Hair follicular keratinocyte (primary cell): ENCODE data around the gene SNTB2. TPM values are rescaled to one million over a fixed set of nuclear protein-coding genes. Genes with fewer than 3 reads are reported as not detected.

Experiments
- total RNA-seq: library from RNA; depleted of rRNA; stranded (reverse); fragments of >200 nt; gene quantifications from 2 replicates; pipeline ENCODE4 v1.2.3, GENCODE V29; 2015

SNTB2 gene
- 19.3 and 24.6 TPM in 2 replicates for total RNA-seq

GRCh38 chr16:69186642-69187445 is at the start of gene SNTB2:
Gene SNTB2, plus strand, starts transcription at chr16:69187164. Its CDS starts 3 bp downstream, at chr16:69187167.

DNA sequence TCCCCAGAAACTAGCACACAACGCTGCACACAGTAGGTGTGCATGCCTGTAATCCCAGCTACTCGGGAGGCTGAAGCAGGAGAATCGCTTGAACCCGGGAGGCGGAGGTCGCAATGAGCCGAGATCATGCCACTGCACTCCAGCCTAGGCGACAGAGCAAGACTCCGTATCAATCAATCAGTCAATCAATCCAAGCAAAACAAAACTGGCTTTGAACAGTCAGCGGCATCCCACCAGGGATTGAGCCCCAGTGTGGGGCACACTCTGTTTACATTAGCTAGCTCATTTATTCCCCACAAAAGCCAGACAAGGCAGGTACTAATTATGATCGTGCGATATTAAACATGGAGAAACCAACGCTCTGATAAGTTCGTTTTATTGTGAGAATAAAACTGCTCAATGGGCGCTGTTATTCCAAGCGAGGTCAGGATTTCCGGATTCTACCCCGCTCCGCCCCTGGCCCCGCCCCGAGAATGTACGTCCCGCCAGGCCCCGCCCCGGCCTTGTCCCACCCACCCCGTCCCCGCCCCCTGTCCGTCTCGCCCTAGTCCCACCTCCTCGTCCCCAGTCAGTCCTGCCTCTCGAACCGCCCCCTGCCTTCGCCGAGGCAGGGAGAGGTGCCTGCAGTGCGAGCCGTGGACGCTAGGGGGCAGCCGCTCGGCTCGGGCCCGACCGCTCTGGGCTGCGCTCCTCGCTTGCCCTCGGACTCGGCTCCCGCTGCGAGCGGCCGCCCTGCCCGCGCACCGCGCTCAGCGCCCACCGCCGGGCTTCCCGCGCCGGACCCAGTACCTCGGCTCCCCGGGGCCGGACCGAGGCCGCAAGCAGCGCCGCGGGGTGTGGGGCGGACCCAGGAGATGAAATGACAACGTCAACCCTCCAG is 123.9 kb downstream of the SNTB2 start, which contains the start of gene VPS4A:
TSS of gene VPS4A (plus strand) at position 698 of the 880 bp plus-strand sequence. CDS start at position 860, 162 bp downstream.

DNA sequence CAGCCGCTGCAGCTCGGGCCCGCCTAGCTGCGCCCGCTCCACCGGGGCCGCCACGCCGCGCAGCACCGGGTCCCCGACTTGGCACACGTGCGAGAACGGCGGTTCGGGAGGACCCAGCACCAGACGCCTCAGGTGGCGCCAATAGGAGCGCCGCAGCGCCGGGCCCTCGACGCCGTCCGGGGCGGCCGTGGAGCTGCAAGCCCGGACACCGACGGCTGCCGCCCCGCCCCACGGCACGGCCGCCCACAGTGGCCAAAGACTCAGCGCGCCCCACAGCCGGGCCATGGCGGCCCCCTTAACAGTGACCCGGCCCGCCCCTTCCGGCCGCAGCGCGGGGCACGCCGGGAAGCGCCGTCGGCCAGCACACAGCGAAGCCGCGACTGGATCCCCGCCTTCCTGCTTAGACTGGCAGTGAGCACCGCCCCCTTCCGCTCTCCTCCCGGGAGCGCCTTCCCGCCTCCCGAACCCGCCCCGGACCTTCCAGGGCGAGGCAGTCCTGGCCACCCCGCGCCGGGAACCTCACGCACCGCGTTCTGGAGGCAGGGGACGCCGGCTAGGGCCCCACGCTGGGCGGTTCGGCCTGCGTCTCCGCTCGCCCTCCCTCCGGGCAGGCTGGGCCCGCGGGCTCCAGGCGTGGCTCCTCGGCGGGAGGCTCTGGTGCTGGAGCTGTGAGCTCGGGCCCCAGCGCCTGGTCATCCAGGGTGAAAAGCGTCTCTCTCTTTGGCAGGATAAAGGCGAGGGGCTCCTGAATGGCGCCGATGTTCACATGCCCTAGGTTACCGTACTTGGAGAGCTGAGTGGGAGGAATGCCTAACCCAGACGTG is 143.5 kb downstream of the SNTB2 start, which contains the start of gene PDF:
TSS of gene PDF (minus strand) at position 303 of the 824 bp plus-strand sequence. CDS start at position 285, 18 bp downstream.

GRCh38 chr16:69339289-69340094 is 152.5 kb downstream of the SNTB2 start, which contains the start of the genes COG8 and NIP7:
Gene COG8, minus strand, starts transcription at chr16:69339564. Its CDS starts 12 bp downstream, at chr16:69339552.
Gene NIP7, plus strand, starts transcription at chr16:69339772. Its CDS starts 58 bp downstream, at chr16:69339830.

GRCh38 chr16:69351309-69352027 is 164.5 kb downstream of the SNTB2 start, which contains the start of gene TMED6:
Gene TMED6, minus strand, starts transcription at chr16:69351786. Its CDS starts 33 bp downstream, at chr16:69351753.

Other genes starting within 250 kb of the SNTB2 start
- 58.4 and 75.7 TPM in 2 replicates for gene HAS3, start 81.5 kb upstream of the SNTB2 start, total RNA-seq
- gene CHTF8, start 54.6 kb upstream of the SNTB2 start, total RNA-seq = 53.3 and 61.4 TPM in 2 replicates
- 16.6 and 36.1 TPM in 2 replicates for gene UTP4, start 54.5 kb upstream of the SNTB2 start, total RNA-seq
- 41.7 and 42.4 TPM in 2 replicates for gene VPS4A, start 124.2 kb downstream of the SNTB2 start, total RNA-seq
- gene PDF, start 143.4 kb downstream of the SNTB2 start, total RNA-seq = 21.2 and 34.5 TPM in 2 replicates
- gene COG8, start 152.4 kb downstream of the SNTB2 start, total RNA-seq = 30.9 and 32.8 TPM in 2 replicates
- gene NIP7, start 152.6 kb downstream of the SNTB2 start, total RNA-seq = 29.1 and 40.4 TPM in 2 replicates
- not detected in 2 replicates for gene TMED6, start 164.6 kb downstream of the SNTB2 start, total RNA-seq
- 8.7 and 10.9 TPM in 2 replicates for gene TERF2, start 198.8 kb downstream of the SNTB2 start, total RNA-seq
- 46.6 and 56.3 TPM in 2 replicates for gene CYB5B, start 237.5 kb downstream of the SNTB2 start, total RNA-seq